ENCODE results near the gene EMC10. TPM values are rescaled to one million over a fixed set of nuclear protein-coding genes. Genes with fewer than 3 reads are reported as not detected.
A peak's percentile ranks its signal among the peaks of the same experiment; 100 is the strongest.

Gene EMC10
- total and polyA plus RNA-seq, 4 donors: 62.2 to 165 (median 137) TPM

DNA sequence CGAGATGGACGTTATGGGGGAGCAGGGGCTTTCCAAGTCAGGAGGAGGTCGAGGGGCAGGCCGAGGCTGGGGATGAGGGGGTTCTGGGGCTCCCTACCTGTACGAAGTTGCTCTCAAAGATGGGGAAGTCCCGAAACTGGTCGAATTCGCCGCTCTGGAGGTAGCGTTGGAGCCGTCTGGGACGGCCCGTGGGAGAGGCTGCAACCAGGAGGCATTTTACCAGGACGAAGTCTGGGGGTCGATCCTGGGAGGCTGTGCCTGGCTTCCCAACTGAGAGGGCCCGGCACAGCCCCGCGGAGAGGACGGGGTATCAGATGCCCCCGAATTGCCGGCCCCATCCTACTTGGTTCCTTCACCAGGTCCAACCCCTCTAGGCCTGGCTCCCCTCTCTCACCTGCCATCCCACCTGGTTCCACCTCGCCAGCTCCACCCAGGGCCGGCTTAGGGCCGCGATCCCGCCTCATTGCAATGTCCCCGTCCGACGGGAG lies 527 bp upstream of the EMC10 start:
- H3K27me3 ChIP-seq (ENCODE audit: control insufficient read depth in 3 of 3, insufficient read depth in 3 of 3, low read length in 2 of 3): no peaks in the 10 kb centered on the region
- H3K27ac ChIP-seq (ENCODE audit: low read depth in 1 of 2, low read length in 1 of 2): no peak overlapping the region
- ATAC-seq (ENCODE audit: insufficient read depth, low FRiP score) (no peak), DNase-seq (no peak)
- H3K9ac ChIP-seq (ENCODE audit: insufficient read depth in 1 of 2, low read length in 2 of 2): no peak overlapping the region
- peaks cover 0 to 22% (median 15%) of the 10 kb centered on the region in 4 donors for H3K36me3 ChIP-seq (ENCODE audit: control insufficient read depth in 4 of 4, insufficient read depth in 4 of 4, low read length in 4 of 4)
- peaks cover 5 to 10% (median 7%) of the 10 kb centered on the region in 5 donors for H3K4me1 ChIP-seq (ENCODE audit: control insufficient read depth in 5 of 5, insufficient read depth in 5 of 5, low read length in 5 of 5)
- H3K9me3 ChIP-seq (ENCODE audit: control insufficient read depth in 4 of 4, insufficient read depth in 3 of 4, low read length in 3 of 4): no peaks in the 10 kb centered on the region
- WGBS, 2 donors: 76% methylated on average over 24 to 29 of the region's 29 CpGs
- TF ChIP-seq, protein P1, sequence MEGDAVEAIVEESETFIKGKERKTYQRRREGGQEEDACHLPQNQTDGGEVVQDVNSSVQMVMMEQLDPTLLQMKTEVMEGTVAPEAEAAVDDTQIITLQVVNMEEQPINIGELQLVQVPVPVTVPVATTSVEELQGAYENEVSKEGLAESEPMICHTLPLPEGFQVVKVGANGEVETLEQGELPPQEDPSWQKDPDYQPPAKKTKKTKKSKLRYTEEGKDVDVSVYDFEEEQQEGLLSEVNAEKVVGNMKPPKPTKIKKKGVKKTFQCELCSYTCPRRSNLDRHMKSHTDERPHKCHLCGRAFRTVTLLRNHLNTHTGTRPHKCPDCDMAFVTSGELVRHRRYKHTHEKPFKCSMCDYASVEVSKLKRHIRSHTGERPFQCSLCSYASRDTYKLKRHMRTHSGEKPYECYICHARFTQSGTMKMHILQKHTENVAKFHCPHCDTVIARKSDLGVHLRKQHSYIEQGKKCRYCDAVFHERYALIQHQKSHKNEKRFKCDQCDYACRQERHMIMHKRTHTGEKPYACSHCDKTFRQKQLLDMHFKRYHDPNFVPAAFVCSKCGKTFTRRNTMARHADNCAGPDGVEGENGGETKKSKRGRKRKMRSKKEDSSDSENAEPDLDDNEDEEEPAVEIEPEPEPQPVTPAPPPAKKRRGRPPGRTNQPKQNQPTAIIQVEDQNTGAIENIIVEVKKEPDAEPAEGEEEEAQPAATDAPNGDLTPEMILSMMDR (IDR thresholded peaks at IDR 0.05; ENCODE audit: control extremely low read depth, extremely low read depth): no peak
- H3K4me3 ChIP-seq: no peak overlapping the region

- DNase-seq (no peak), ATAC-seq (ENCODE audit: insufficient read depth, low FRiP score) (no peak)
- Histone ChIP-seq H3K27me3 (ENCODE audit: control insufficient read depth in 3 of 3, insufficient read depth in 3 of 3, low read length in 2 of 3) (no peaks in the 10 kb centered on the region), H3K27ac (ENCODE audit: low read depth in 1 of 2, low read length in 1 of 2) (peak overlapping the region in 1 of 2 donors; percentile 77), H3K9ac (ENCODE audit: insufficient read depth in 1 of 2, low read length in 2 of 2) (peak overlapping the region; percentile 70 to 74), H3K4me3 (peak overlapping the region; percentile 95), H3K36me3 (ENCODE audit: control insufficient read depth in 4 of 4, insufficient read depth in 4 of 4, low read length in 4 of 4) (peaks cover 0 to 31% (median 16%) of the 10 kb centered on the region in 4 donors), H3K4me1 (ENCODE audit: control insufficient read depth in 5 of 5, insufficient read depth in 5 of 5, low read length in 5 of 5) (peaks cover 5 to 10% (median 7%) of the 10 kb centered on the region in 5 donors), H3K9me3 (ENCODE audit: control insufficient read depth in 4 of 4, insufficient read depth in 3 of 4, low read length in 3 of 4) (no peaks in the 10 kb centered on the region)
- TF ChIP-seq, protein P1 (IDR thresholded peaks at IDR 0.05; ENCODE audit: control extremely low read depth, extremely low read depth): no peak
- WGBS, 2 donors: 18 to 20% methylated on average over 20 of the region's 20 CpGs
These were observed 566 bp downstream of the EMC10 start for GRCh38 chr19:50476907-50477238.

DNA sequence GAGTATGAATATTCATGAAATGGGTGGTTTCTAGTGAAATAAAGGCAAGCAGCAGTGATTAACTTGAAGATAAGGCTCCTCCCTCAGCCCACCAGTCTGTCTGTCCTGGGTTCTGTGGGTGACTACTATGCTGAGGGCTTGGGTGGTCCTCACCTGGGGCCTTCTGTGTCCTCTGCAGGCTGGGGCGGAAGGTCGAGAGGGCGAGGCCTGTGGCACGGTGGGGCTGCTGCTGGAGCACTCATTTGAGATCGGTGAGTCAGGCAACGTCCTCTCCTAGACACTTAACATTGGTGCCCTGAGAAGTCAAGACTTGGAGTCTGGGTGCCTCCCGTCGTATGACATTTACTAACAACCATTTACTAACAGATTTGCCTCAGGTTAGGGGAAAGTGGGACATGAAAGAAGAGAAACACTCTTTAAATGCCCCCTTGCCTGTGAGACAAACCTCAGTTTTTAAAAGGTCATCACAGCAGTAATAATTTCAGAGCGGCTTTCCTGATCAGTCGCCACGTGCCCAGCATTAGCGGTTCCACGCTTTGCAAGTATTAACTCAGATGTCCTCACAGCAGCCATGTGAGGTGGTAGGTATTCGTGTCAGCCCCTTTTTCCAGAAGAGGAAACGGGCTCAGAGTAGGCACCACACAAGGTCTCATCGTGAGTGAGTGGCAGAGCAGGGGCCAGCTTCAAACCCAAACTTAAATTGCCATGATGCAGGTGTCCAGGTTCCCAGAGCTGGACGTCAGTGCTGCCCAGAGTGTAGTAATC lies 1.6 kb downstream of the EMC10 start:
- H3K9me3 ChIP-seq (ENCODE audit: control insufficient read depth in 4 of 4, insufficient read depth in 3 of 4, low read length in 3 of 4): no peaks in the 10 kb centered on the region
- H3K27ac ChIP-seq (ENCODE audit: low read depth in 1 of 2, low read length in 1 of 2): no peak overlapping the region
- no peaks in the 10 kb centered on the region for H3K27me3 ChIP-seq (ENCODE audit: control insufficient read depth in 3 of 3, insufficient read depth in 3 of 3, low read length in 2 of 3)
- TF ChIP-seq, protein P1 (IDR thresholded peaks at IDR 0.05; ENCODE audit: control extremely low read depth, extremely low read depth): no peak
- DNase-seq (no peak), ATAC-seq (ENCODE audit: insufficient read depth, low FRiP score) (no peak)
- peaks cover 5 to 10% (median 7%) of the 10 kb centered on the region in 5 donors for H3K4me1 ChIP-seq (ENCODE audit: control insufficient read depth in 5 of 5, insufficient read depth in 5 of 5, low read length in 5 of 5)
- peak overlapping the region in 1 of 2 donors; percentile 7 for H3K9ac ChIP-seq (ENCODE audit: insufficient read depth in 1 of 2, low read length in 2 of 2)
- H3K4me3 ChIP-seq: no peak overlapping the region
- WGBS, 2 donors: 95 to 97% methylated on average over 17 of the region's 17 CpGs
- H3K36me3 ChIP-seq (ENCODE audit: control insufficient read depth in 4 of 4, insufficient read depth in 4 of 4, low read length in 4 of 4): peaks cover 0 to 40% (median 16%) of the 10 kb centered on the region in 4 donors
